HG03175 (cell line): Measurements from ENCODE around the gene CCND3.
A peak's percentile ranks its signal among the peaks of the same experiment; 100 is the strongest.

Source experiments
- ATAC-seq: cut with Tn5 transposase; IDR thresholded peaks from one replicate; pipeline ENCODE4 v1.9.1; 2021; ENCODE audit warnings: mild to moderate bottlenecking, moderate library complexity; ENCODE audit not compliant: unreplicated experiment

Gene CCND3

GRCh38 chr6:41927253-41927652, 14.4 kb downstream of the CCND3 start:
- ATAC-seq: no peak

GRCh38 chr6:41922154-41922553, 19.5 kb downstream of the CCND3 start:
- ATAC-seq: no peak

- no peak for ATAC-seq
Measured at GRCh38 chr6:41921712-41921998, 20.0 kb downstream of the CCND3 start.

GRCh38 chr6:41920921-41921711, 20.5 kb downstream of the CCND3 start, which contains the start of the genes BYSL and MED20:
BYSL (plus strand) TSS chr6:41921499; CDS start chr6:41921563, 64 bp downstream.
MED20 (minus strand) TSS chr6:41921139; CDS start chr6:41921018, 121 bp downstream.
- ATAC-seq: peak; percentile 93

- ATAC-seq: no peak
Measured at GRCh38 chr6:41917528-41917927, 24.1 kb downstream of the CCND3 start.

- no peak for ATAC-seq
Measured at GRCh38 chr6:41914869-41915530, 26.6 kb downstream of the CCND3 start.

- no peak for ATAC-seq
Measured at GRCh38 chr6:41914343-41914742, 27.3 kb downstream of the CCND3 start.

- ATAC-seq: no peak
Measured at GRCh38 chr6:41909727-41910126, 31.9 kb downstream of the CCND3 start.

- no peak for ATAC-seq
Measured at GRCh38 chr6:41901882-41902519, 39.6 kb downstream of the CCND3 start.

- ATAC-seq: no peak
Measured at GRCh38 chr6:41900861-41901260, 40.7 kb downstream of the CCND3 start.

GRCh38 chr6:41896281-41896680, 45.3 kb downstream of the CCND3 start:
- ATAC-seq: no peak

GRCh38 chr6:41895300-41896233, 46.0 kb downstream of the CCND3 start, which contains the start of gene USP49:
USP49 (minus strand) TSS chr6:41895375; CDS start chr6:41806983, 88,392 bp downstream.
- ATAC-seq: peak; percentile 75

- peak; percentile 30 for ATAC-seq
Measured at GRCh38 chr6:41894366-41895299, 47.0 kb downstream of the CCND3 start.

- no peak for ATAC-seq
Measured at GRCh38 chr6:41892921-41893564, 48.6 kb downstream of the CCND3 start.

GRCh38 chr6:41887331-41887751, 54.3 kb downstream of the CCND3 start:
- no peak for ATAC-seq

- no peak for ATAC-seq
Measured at GRCh38 chr6:41885930-41886329, 55.7 kb downstream of the CCND3 start.

GRCh38 chr6:41884957-41885356, 56.7 kb downstream of the CCND3 start:
- ATAC-seq: no peak
